Ishikawa (cell line): ENCODE results near the gene CUL2.

Source experiments
- CREB1 ChIP-seq: IDR thresholded peaks from 2 replicates; pipeline ENCODE4 v1.6.1; 2012; ENCODE audit warnings: low read depth
- RAD21 ChIP-seq: IDR thresholded peaks from 2 replicates; pipeline ENCODE4 v1.6.1; 2012; ENCODE audit warnings: low read depth
- TEAD4 ChIP-seq: IDR thresholded peaks from 2 replicates; pipeline ENCODE4 v1.6.1; 2012
- TF ChIP-seq, protein P1 (sequence below): IDR thresholded peaks from 2 replicates; pipeline ENCODE4 v1.6.1; 2012
- TF ChIP-seq, protein P2 (sequence below): IDR thresholded peaks from 2 replicates; pipeline ENCODE4 v1.6.1; 2012; ENCODE audit warnings: low read depth, mild to moderate bottlenecking
- TF ChIP-seq, protein P3 (sequence below): IDR thresholded peaks from 2 replicates; pipeline ENCODE4 v1.6.1; 2012

DNA sequence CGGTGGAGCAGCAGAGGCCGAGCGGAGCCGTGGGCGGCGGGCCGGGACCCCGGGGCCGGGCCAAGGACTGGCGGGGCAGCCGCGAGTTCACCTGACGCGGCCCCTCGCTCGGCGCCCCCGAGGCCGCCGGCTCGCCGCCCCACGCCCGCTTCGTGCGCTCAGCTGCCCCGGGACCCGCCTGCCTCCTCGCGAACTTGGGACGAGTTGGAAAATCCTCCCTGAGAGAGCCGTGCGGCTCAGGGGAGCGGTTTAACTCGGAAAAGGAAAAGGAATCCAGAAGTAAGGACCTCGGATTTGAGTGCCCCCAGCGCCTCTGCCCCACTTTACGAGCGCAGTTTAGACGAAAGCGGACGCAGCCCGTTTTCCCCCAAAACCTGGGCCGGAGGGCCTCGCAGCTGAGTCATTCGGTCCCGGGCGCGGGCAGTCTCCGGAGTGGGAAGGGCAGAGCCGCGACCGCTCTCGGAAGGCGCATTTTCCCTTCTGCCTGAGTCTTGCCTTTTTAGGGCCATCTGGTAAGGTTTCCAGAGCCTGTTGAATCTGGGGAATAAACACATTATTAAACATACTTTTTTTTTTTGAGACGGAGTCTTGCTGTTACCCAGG, 37.2 kb upstream of the CUL2 start:
- no peak for TF ChIP-seq TEAD4
- no peak for TF ChIP-seq CREB1
- TF ChIP-seq, protein P1, sequence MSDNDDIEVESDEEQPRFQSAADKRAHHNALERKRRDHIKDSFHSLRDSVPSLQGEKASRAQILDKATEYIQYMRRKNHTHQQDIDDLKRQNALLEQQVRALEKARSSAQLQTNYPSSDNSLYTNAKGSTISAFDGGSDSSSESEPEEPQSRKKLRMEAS, result no peak
- TF ChIP-seq, protein P2, sequence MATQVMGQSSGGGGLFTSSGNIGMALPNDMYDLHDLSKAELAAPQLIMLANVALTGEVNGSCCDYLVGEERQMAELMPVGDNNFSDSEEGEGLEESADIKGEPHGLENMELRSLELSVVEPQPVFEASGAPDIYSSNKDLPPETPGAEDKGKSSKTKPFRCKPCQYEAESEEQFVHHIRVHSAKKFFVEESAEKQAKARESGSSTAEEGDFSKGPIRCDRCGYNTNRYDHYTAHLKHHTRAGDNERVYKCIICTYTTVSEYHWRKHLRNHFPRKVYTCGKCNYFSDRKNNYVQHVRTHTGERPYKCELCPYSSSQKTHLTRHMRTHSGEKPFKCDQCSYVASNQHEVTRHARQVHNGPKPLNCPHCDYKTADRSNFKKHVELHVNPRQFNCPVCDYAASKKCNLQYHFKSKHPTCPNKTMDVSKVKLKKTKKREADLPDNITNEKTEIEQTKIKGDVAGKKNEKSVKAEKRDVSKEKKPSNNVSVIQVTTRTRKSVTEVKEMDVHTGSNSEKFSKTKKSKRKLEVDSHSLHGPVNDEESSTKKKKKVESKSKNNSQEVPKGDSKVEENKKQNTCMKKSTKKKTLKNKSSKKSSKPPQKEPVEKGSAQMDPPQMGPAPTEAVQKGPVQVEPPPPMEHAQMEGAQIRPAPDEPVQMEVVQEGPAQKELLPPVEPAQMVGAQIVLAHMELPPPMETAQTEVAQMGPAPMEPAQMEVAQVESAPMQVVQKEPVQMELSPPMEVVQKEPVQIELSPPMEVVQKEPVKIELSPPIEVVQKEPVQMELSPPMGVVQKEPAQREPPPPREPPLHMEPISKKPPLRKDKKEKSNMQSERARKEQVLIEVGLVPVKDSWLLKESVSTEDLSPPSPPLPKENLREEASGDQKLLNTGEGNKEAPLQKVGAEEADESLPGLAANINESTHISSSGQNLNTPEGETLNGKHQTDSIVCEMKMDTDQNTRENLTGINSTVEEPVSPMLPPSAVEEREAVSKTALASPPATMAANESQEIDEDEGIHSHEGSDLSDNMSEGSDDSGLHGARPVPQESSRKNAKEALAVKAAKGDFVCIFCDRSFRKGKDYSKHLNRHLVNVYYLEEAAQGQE, result no peak
- no peak for TF ChIP-seq RAD21
- TF ChIP-seq, protein P3, sequence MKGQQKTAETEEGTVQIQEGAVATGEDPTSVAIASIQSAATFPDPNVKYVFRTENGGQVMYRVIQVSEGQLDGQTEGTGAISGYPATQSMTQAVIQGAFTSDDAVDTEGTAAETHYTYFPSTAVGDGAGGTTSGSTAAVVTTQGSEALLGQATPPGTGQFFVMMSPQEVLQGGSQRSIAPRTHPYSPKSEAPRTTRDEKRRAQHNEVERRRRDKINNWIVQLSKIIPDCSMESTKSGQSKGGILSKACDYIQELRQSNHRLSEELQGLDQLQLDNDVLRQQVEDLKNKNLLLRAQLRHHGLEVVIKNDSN, result no peak
